Adrenal gland (tissue), 19 donors: Measurements from ENCODE around the gene AMBP. TPM values are rescaled to one million over a fixed set of nuclear protein-coding genes. Genes with fewer than 3 reads are reported as not detected.

Experiments used
- DNase-seq, 7 donors: peaks; one replicate each; pipeline ENCODE4 v3.0.0-alpha.2; 2019 to 2020
- H3K27ac ChIP-seq, 5 donors: fragments of 200-600 bp; sonication (generic) in 4 of 5; 1 replicate in 3 of 5; 2 replicates in 2 of 5; pipeline versions ENCODE4 v1.5.1 to v1.8.0; 2016 to 2020; ENCODE audit warnings: mild to moderate bottlenecking in 1 of 5
- H3K27me3 ChIP-seq: fragments of 200-600 bp; 2 replicates; pipeline ENCODE4 v1.8.0; 2021
- H3K36me3 ChIP-seq, 2 donors: fragments of 200-600 bp; replicated peaks in 1 of 2; 1 replicate in 1 of 2; 2 replicates in 1 of 2; pipeline versions ENCODE4 v1.5.1 to v1.8.0; 2018 to 2022
- H3K4me1 ChIP-seq, 2 donors: fragments of 200-600 bp; replicated peaks in 1 of 2; 1 replicate in 1 of 2; 2 replicates in 1 of 2; pipeline versions ENCODE4 v1.5.1 to v1.8.0; 2018 to 2021
- H3K4me3 ChIP-seq, 4 donors: fragments of 200-600 bp; sonication (generic) in 3 of 4; one replicate each; pipeline ENCODE4 v1.5.1; 2016 to 2018
- H3K9me3 ChIP-seq, 3 donors: fragments of 200-600 bp; sonication (generic) in 1 of 3; replicated peaks in 1 of 3; 1 replicate in 2 of 3; 2 replicates in 1 of 3; pipeline versions ENCODE4 v1.5.1 to v1.8.0; 2016 to 2021
- CTCF ChIP-seq, 6 experiments: fragments of 450-650 bp in 4 of 6; fragments of 200-600 bp in 2 of 6; sonication (generic) in 1 of 6; IDR thresholded peaks; 1 replicate in 5 of 6; 2 replicates in 1 of 6; pipeline versions ENCODE4 v1.5.1 to v1.8.0; 2016 to 2021; ENCODE audit warnings: antibody characterized with exemption in 6 of 6, mild to moderate bottlenecking in 2 of 6, moderate library complexity in 1 of 6
- POLR2A ChIP-seq, 2 donors: fragments of 450-650 bp; IDR thresholded peaks; one replicate each; pipeline ENCODE4 v1.6.1; 2017; ENCODE audit warnings: antibody characterized with exemption in 2 of 2, mild to moderate bottlenecking in 2 of 2, moderate library complexity in 1 of 2
- WGBS, 4 donors: extraction: QIAGEN DNeasy Blood & Tissue Kit in 2 of 4; methylation state at CpG; one replicate each; pipeline versions ENCODE4 v1.1.5 to v1.1.7; 2013 to 2017; 5-methylcytosine and 5-hydroxymethylcytosine counted together
- intact Hi-C, 2 donors: fragments of 100-400 bp; cut with DNase I; formaldehyde crosslinking; loops; one replicate each; pipeline versions ENCODE4 v1.14.1 to v1.15.0; 2022 to 2023
- long read RNA-seq, 10 donors: library from polyadenylated mRNA in 3 of 10; unstranded in 2 of 10; stranded (forward) in 1 of 10; transcript quantifications; one replicate each; pipeline ENCODE4 v2.0.0 and lab custom pipeline, GENCODE V29; 2021 to 2026
- polyA plus RNA-seq, 3 donors: library from polyadenylated mRNA; stranded (reverse); fragments of 200-250 nt in 2 of 3; fragments of 350-450 nt in 1 of 3; fragmentation: Illumina TruSeq in 1 of 3; extraction: RNeasy Lipid Tissue Mini Kit (QIAGEN cat#74804) in 1 of 3; gene quantifications; one replicate each; pipeline ENCODE4 v1.2.3, GENCODE V29; 2013 to 2014
- total RNA-seq, 9 donors: library from RNA; depleted of rRNA in 4 of 9; stranded (reverse); fragments of >200 nt in 4 of 9; fragments of 120-200 nt in 1 of 9; fragmentation: NEBNext Ultra II Directional in 1 of 9; extraction: Animal tissue kit (Norgen Biotek cat#: 25700) in 1 of 9; gene quantifications; one replicate each; pipeline versions ENCODE4 v1.1.0 to v1.2.4, GENCODE V29; 2013 to 2023
- donor health status: healthy with polysubstance abuse.
- donor health status: Bipolar disorder and iron deficiency.
- donor health status: DM: yes; HTN: yes; CAD: no.
- donor health status: DM: no; HTN: no; CAD: no.
- donor health status: DM: no; HTN: no; CAD: no.
- donor health status: DM: yes; HTN: yes; CAD: no.

Gene AMBP
- total RNA-seq (1 to 10 TPM in 2 of 9 donors, under 1 TPM in 3, not detected in 4; 0.17 to 2.8 (median 0.70) TPM), polyA plus RNA-seq (under 1 TPM in 2 of 3 donors, not detected in 1; 0.40 to 0.44 TPM)
- long read RNA-seq, donor 1, partial matches to known transcripts = 0 of 3 reads
- long read RNA-seq, donor 1, other reads (novel, unspliced or antisense) = 0 of 3 reads
- long read RNA-seq, donor 2 = 0 reads
- long read RNA-seq, donor 3, partial matches to known transcripts = 0 of 2 reads
- long read RNA-seq, donor 3, other reads (novel, unspliced or antisense) = 0 of 2 reads
- long read RNA-seq, donor 4 = 0 reads
- long read RNA-seq, donor 5 = 0 reads
- long read RNA-seq, donor 6 = 0 reads
- long read RNA-seq, donor 7 = 0 reads
- long read RNA-seq, donor 8, transcript AMBP-201 (10 exons, 1,434 nt) = major isoform, 97 of 128 reads
- long read RNA-seq, donor 8, partial matches to known transcripts = 25 of 128 reads
- long read RNA-seq, donor 8, other reads (novel, unspliced or antisense) = 6 of 128 reads
- long read RNA-seq, donor 9 = 0 reads
- long read RNA-seq, donor 10, transcript AMBP-201 (10 exons, 1,434 nt) = major isoform, 21 of 21 reads
- long read RNA-seq, donor 10, partial matches to known transcripts = 0 of 21 reads
- long read RNA-seq, donor 10, other reads (novel, unspliced or antisense) = 0 of 21 reads

- no peaks in the 10 kb centered on the region for H3K9me3 ChIP-seq
- no peaks in the 10 kb centered on the region for H3K36me3 ChIP-seq
- no peak for DNase-seq
- intact Hi-C loops = no loop called here
- TF ChIP-seq POLR2A (IDR thresholded peaks at IDR 0.05) (no peak), CTCF (IDR thresholded peaks at IDR 0.05) (no peak)
- WGBS, 4 donors = 55 to 86% (median 78%) methylated on average over 4 to 16 of the region's 16 CpGs
- peaks cover 10% of the 10 kb centered on the region for H3K27me3 ChIP-seq
- no peak within 1 kb of the TSS for H3K4me3 ChIP-seq
- no peaks in the 10 kb centered on the region for H3K4me1 ChIP-seq
- H3K27ac ChIP-seq = no peak within 1 kb of the TSS
Measured at GRCh38 chr9:114078021-114078780, at the start of gene AMBP. Gene AMBP (minus strand): TSS chr9:114078300. CDS start chr9:114078209, 91 bp downstream.

DNA sequence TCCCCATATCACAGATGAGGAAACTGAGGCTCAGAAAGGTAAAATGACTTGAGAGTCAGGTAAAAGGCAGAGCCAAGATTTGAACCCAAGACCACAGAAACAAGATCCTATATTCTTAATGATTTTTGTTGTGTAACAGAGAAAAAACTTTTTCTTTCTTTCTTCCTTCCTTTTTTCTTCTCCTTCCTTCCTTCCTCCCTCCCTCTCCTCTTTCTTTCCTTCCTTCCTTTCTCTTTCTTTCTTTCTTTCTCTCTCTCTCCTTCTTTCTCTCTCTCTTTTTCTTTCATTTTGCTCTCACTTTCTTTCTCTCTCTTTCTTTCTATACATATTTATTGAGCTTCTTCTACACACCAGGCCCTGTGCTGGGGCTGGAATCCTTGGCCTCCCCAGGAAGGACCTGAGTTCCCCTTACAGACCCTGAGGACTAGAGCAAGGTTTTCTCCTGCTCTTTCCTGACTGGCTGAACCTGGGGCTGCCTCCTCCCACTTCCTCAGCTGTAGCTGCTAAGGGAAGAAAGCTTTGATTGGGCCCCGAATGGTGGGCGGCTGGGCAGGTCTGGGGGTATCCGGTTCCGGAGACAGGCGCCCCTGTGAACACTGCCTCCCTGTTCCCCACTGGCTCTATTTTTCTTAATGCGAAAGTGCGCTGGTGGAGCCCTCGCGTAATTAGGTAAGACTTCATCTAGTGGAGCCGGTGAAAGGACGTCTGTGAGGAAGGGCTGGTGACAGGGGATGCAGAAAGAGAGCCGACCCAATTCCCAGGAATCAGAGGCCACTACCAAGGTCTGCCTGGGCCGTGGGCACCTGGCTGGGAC lies 48.4 kb upstream of the AMBP start:
- 70 to 79% (median 74%) methylated on average over 11 to 13 of the region's 13 CpGs for WGBS, 4 donors
- TF ChIP-seq CTCF (IDR thresholded peaks at IDR 0.05) = no peak
- TF ChIP-seq POLR2A (IDR thresholded peaks at IDR 0.05) = no peak
- Histone ChIP-seq H3K27ac (no peak overlapping the region), H3K4me1 (no peaks in the 10 kb centered on the region), H3K4me3 (no peak overlapping the region), H3K36me3 (no peaks in the 10 kb centered on the region), H3K27me3 (no peaks in the 10 kb centered on the region), H3K9me3 (no peaks in the 10 kb centered on the region)
- intact Hi-C loops = no loop called here
- DNase-seq = no peak

GRCh38 chr9:114125476-114126013 lies 47.4 kb upstream of the AMBP start:
- no peaks in the 10 kb centered on the region for H3K9me3 ChIP-seq
- WGBS, 4 donors = 83 to 96% (median 89%) methylated on average over 6 to 10 of the region's 10 CpGs
- no peak overlapping the region for H3K4me3 ChIP-seq
- H3K27me3 ChIP-seq = no peaks in the 10 kb centered on the region
- no peaks in the 10 kb centered on the region for H3K4me1 ChIP-seq
- H3K27ac ChIP-seq = no peak overlapping the region
- no peaks in the 10 kb centered on the region for H3K36me3 ChIP-seq
- TF ChIP-seq POLR2A (IDR thresholded peaks at IDR 0.05) (no peak), CTCF (IDR thresholded peaks at IDR 0.05) (no peak)
- no peak for DNase-seq
- intact Hi-C loops = no loop called here
